ENCODE results near the gene CCNYL1. TPM values are rescaled to one million over a fixed set of nuclear protein-coding genes. Genes with fewer than 3 reads are reported as not detected.
A peak's percentile ranks its signal among the peaks of the same experiment; 100 is the strongest.

The CCNYL1 gene
- total and polyA plus RNA-seq, 2 experiments from 2014 or later = 13.7 to 17.6 TPM

GRCh38 chr2:207796585-207797350 is 85.3 kb downstream of the CCNYL1 start:
- Histone ChIP-seq H3K27ac (peak overlapping the region; percentile 87), H4K20me1 (ENCODE audit: insufficient read depth, poor library complexity, severe bottlenecking) (no peaks in the 10 kb centered on the region), H3K4me3 (no peak overlapping the region), H3K36me3 (replicated peaks; ENCODE audit: insufficient read depth, low read depth) (no peaks in the 10 kb centered on the region), H3K4me1 (ENCODE audit: insufficient read depth) (peaks cover 20% of the 10 kb centered on the region), H3K9me3 (ENCODE audit: low read depth) (no peaks in the 10 kb centered on the region), H3K9me2 (replicated peaks; ENCODE audit: insufficient read depth) (no peaks in the 10 kb centered on the region), H3K4me2 (no peak overlapping the region), H2AFZ (peak overlapping the region; percentile 34), H3K79me2 (no peaks in the 10 kb centered on the region), H3K27me3 (no peaks in the 10 kb centered on the region)
- TF ChIP-seq EZH2phosphoT487 (IDR thresholded peaks at IDR 0.05; ENCODE audit: low read depth, severe bottlenecking, unreplicated experiment) (no peak), CTCF (IDR thresholded peaks at IDR 0.05; ENCODE audit: poor library complexity) (no peak), EZH2 (IDR thresholded peaks at IDR 0.05; ENCODE audit: borderline replicate concordance) (no peak)
- peak; percentile 53 for DNase-seq (ENCODE audit: low spot score)
- WGBS (ENCODE audit: low lambda C conversion rate, missing lambda C conversion rate) = 39% methylated on average over 8 of the region's 8 CpGs

GRCh38 chr2:207801259-207801658 is 89.8 kb downstream of the CCNYL1 start:
- Histone ChIP-seq H4K20me1 (ENCODE audit: insufficient read depth, poor library complexity, severe bottlenecking) (no peaks in the 10 kb centered on the region), H3K27me3 (no peaks in the 10 kb centered on the region), H3K79me2 (no peaks in the 10 kb centered on the region), H3K27ac (peak overlapping the region; percentile 73), H2AFZ (no peak overlapping the region), H3K4me1 (ENCODE audit: insufficient read depth) (peaks cover 13% of the 10 kb centered on the region), H3K4me3 (no peak overlapping the region), H3K36me3 (replicated peaks; ENCODE audit: insufficient read depth, low read depth) (no peaks in the 10 kb centered on the region), H3K9me2 (replicated peaks; ENCODE audit: insufficient read depth) (no peaks in the 10 kb centered on the region), H3K9me3 (ENCODE audit: low read depth) (no peaks in the 10 kb centered on the region), H3K4me2 (peak overlapping the region; percentile 61)
- WGBS (ENCODE audit: low lambda C conversion rate, missing lambda C conversion rate) = 11% methylated on average over 3 of the region's 3 CpGs
- DNase-seq (ENCODE audit: low spot score) = peak; percentile 47
- no peak for TF ChIP-seq EZH2phosphoT487 (IDR thresholded peaks at IDR 0.05; ENCODE audit: low read depth, severe bottlenecking, unreplicated experiment)
- no peak for TF ChIP-seq EZH2 (IDR thresholded peaks at IDR 0.05; ENCODE audit: borderline replicate concordance)
- no peak for TF ChIP-seq CTCF (IDR thresholded peaks at IDR 0.05; ENCODE audit: poor library complexity)

- Histone ChIP-seq H3K36me3 (replicated peaks; ENCODE audit: insufficient read depth, low read depth) (no peaks in the 10 kb centered on the region), H3K27me3 (no peaks in the 10 kb centered on the region), H3K9me3 (ENCODE audit: low read depth) (no peaks in the 10 kb centered on the region), H3K4me3 (no peak overlapping the region), H4K20me1 (ENCODE audit: insufficient read depth, poor library complexity, severe bottlenecking) (no peaks in the 10 kb centered on the region), H3K27ac (peak overlapping the region; percentile 76), H3K9me2 (replicated peaks; ENCODE audit: insufficient read depth) (no peaks in the 10 kb centered on the region), H3K4me2 (no peak overlapping the region), H3K4me1 (ENCODE audit: insufficient read depth) (no peaks in the 10 kb centered on the region), H3K79me2 (no peaks in the 10 kb centered on the region), H2AFZ (no peak overlapping the region)
- 71% methylated on average over 6 of the region's 6 CpGs for WGBS (ENCODE audit: low lambda C conversion rate, missing lambda C conversion rate)
- peak; percentile 57 for DNase-seq (ENCODE audit: low spot score)
- no peak for TF ChIP-seq EZH2 (IDR thresholded peaks at IDR 0.05; ENCODE audit: borderline replicate concordance)
- TF ChIP-seq EZH2phosphoT487 (IDR thresholded peaks at IDR 0.05; ENCODE audit: low read depth, severe bottlenecking, unreplicated experiment) = no peak
- TF ChIP-seq CTCF (IDR thresholded peaks at IDR 0.05; ENCODE audit: poor library complexity) = no peak
Measured at GRCh38 chr2:207802650-207803049, 91.2 kb downstream of the CCNYL1 start.

Small RNA genes lying within 50 kb of the gene (small RNA-seq; reads per million reads assigned to genes)
- gene RF00019 (not detected), gene RNU6-664P (not detected)

Other genes starting within 250 kb of the CCNYL1 start
- gene CREB1, start 181.7 kb upstream of the CCNYL1 start, total RNA-seq = 40.8 and 42.0 TPM in 2 replicates
- gene CREB1, start 181.7 kb upstream of the CCNYL1 start, polyA plus RNA-seq = 21.9 and 22.6 TPM in 2 replicates
- 34.6 and 37.4 TPM in 2 replicates for gene METTL21A, start 86.2 kb upstream of the CCNYL1 start, total RNA-seq
- gene METTL21A, start 86.2 kb upstream of the CCNYL1 start, polyA plus RNA-seq = 26.9 and 27.2 TPM in 2 replicates
- gene FZD5, start 58.3 kb downstream of the CCNYL1 start, total RNA-seq = 43.3 and 47.2 TPM in 2 replicates
- 14.4 and 16.8 TPM in 2 replicates for gene FZD5, start 58.3 kb downstream of the CCNYL1 start, polyA plus RNA-seq